Esophagus mucosa (tissue), 1 donor: ENCODE results near the gene CIART. TPM values are rescaled to one million over a fixed set of nuclear protein-coding genes. Genes with fewer than 3 reads are reported as not detected.
"Not testable (repeated sequence)": the region's sequence is repeated elsewhere in the genome, so short reads cannot be mapped to it uniquely, and the experiment has no call there.

ENCODE experiments used
- ATAC-seq: fragments of 200-7000 bp; cut with Tn5 transposase; one replicate; pipeline ENCODE4 v1.9.1; 2020
- total RNA-seq: library from RNA; stranded (reverse); gene quantifications from one replicate; pipeline ENCODE4 v1.2.4, GENCODE V29; 2023
- donor health status: DM: yes; HTN: yes; CAD: no.

CIART gene
- total RNA-seq, 1 donor from 2014 or later = 3.1 TPM

GRCh38 chr1:150311762-150312161 lies 29.4 kb downstream of the CIART start:
- no peak for ATAC-seq

- not testable (repeated sequence) for ATAC-seq
These were observed 32.3 kb downstream of the CIART start for GRCh38 chr1:150314691-150315090.

- ATAC-seq = no peak
These were observed 38.3 kb downstream of the CIART start for GRCh38 chr1:150320667-150320978.

- no peak for ATAC-seq
These were observed 39.4 kb downstream of the CIART start for GRCh38 chr1:150321826-150322166.

DNA sequence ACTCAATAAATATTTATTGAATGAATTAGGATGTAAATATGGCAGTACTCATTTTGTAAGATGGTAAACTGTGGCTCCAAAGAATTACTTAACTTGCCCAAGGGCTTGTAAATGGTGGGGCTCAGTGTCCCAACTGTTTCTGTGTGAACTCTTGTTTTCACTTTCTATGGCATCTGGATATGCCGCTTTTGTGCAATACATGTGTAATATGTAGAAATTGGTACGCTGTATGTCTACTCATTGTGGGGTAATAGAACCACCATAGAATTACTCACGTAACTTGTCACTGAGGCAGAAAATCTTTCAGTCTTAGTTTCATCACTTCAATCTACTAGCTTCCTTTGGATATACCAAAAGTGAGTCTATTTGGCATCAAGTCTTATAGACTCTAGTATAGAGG lies 40.0 kb downstream of the CIART start:
- ATAC-seq = peak; percentile 62

DNA sequence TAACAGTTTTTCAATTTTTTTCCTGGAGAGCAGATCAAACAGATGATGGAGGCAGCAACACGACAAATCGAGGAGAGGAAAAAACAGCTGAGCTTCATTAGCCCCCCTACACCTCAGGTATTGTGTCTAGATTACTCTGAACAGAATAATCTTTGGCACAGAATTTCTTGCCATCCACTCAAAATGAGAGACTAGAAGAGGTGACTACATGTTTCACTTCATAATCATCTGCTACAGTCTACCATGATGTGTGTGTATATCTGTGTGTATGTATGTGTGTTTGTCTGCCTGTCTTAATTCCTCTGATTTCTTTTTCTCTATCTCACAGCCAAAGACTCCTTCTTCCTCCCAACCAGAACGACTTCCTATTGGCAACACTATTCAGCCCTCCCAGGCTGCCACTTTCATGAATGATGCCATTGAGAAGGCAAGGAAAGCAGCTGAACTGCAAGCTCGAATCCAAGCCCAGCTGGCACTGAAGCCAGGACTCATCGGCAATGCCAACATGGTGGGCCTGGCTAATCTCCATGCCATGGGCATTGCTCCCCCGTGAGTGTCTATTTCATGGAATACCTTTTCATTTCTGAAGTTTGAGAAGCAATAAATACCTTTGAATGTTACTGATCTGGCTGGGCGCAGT lies 50.4 kb downstream of the CIART start:
- no peak for ATAC-seq

Other genes starting within 250 kb of the CIART start
- 22.4 TPM for gene VPS45, start 214.8 kb upstream of the CIART start, total RNA-seq
- gene PLEKHO1, start 132.6 kb upstream of the CIART start, total RNA-seq = 4.1 TPM
- gene ANP32E, start 46.4 kb upstream of the CIART start, total RNA-seq = 15.1 TPM
- 0.28 TPM for gene CA14, start 24.8 kb upstream of the CIART start, total RNA-seq
- 113 TPM for gene APH1A, start 13.5 kb upstream of the CIART start, total RNA-seq
- 4.5 TPM for gene C1orf54, start 9.8 kb upstream of the CIART start, total RNA-seq
- gene MRPS21, start 11.3 kb downstream of the CIART start, total RNA-seq = 64.9 TPM
- 21.5 TPM for gene PRPF3, start 39.0 kb downstream of the CIART start, total RNA-seq
- gene RPRD2, start 81.6 kb downstream of the CIART start, total RNA-seq = 17.9 TPM
- 20.3 TPM for gene TARS2, start 204.9 kb downstream of the CIART start, total RNA-seq
- 438 TPM for gene ECM1, start 225.6 kb downstream of the CIART start, total RNA-seq
- 1.6 TPM for gene FALEC, start 233.2 kb downstream of the CIART start, total RNA-seq